ENCODE measurements around the gene INAFM2. TPM values are rescaled to one million over a fixed set of nuclear protein-coding genes. Genes with fewer than 3 reads are reported as not detected.

The INAFM2 gene
- polyA plus RNA-seq, 3 donors, result 5.1 to 19.6 (median 8.3) TPM

DNA sequence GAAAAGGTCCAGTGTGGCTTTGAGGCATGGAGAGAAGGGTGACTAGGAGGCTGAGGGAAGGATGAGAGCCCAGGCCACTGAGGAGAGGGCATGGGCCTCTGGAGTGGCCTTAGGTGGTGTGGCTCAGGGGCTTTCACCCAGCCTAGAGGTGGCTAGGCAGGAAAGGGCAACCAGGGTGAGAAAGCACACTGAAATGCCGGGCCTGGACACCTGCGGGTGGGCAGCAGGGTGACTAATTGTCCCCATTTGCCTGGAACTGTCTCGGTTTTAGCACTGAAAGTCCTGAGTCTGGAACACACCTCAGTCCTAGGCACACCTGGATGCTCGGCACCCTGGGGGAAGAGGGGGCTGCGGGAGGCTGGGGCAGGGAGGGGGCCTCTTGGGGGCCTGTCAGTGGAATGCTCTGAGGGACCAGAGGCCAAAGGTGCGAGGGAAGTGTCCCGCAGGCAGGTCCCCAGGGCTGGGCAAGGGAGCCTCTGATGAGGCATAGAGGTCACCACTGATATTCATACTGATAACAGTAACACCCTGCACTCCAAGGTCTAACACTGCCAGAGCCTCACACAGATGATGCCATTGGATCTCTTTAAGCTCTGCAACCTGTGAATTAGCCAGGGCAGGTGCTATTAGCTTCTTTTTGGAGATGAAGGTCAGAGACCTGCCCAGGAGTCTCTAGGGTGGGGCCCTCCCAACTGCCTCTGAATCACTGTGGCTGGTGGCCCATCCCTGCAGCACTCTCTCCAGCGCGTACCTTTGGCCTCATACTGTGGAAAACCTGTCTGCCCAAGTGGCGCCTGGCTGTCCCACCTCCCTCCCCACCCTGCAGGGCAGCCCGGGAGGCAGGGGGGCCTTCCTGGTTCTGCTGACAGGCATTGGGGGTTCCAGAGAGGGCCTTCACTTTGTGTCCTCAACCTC is 24.3 kb downstream of the INAFM2 start:
- TF ChIP-seq, protein P1, sequence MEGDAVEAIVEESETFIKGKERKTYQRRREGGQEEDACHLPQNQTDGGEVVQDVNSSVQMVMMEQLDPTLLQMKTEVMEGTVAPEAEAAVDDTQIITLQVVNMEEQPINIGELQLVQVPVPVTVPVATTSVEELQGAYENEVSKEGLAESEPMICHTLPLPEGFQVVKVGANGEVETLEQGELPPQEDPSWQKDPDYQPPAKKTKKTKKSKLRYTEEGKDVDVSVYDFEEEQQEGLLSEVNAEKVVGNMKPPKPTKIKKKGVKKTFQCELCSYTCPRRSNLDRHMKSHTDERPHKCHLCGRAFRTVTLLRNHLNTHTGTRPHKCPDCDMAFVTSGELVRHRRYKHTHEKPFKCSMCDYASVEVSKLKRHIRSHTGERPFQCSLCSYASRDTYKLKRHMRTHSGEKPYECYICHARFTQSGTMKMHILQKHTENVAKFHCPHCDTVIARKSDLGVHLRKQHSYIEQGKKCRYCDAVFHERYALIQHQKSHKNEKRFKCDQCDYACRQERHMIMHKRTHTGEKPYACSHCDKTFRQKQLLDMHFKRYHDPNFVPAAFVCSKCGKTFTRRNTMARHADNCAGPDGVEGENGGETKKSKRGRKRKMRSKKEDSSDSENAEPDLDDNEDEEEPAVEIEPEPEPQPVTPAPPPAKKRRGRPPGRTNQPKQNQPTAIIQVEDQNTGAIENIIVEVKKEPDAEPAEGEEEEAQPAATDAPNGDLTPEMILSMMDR (IDR thresholded peaks at IDR 0.05), result no peak
- no peaks in the 10 kb centered on the region for H3K36me3 Mint-ChIP-seq
- Histone ChIP-seq H3K4me2 (replicated peaks; ENCODE audit: extremely low read depth, low read length, poor library complexity, severe bottlenecking) (no peak overlapping the region), H3K9me3 (replicated peaks in 1 of 2; ENCODE audit: control insufficient read depth in 1 of 2, insufficient read depth in 1 of 2, low read length in 2 of 2) (no peaks in the 10 kb centered on the region), H2AFZ (ENCODE audit: insufficient read depth, low read depth, low read length, poor library complexity, severe bottlenecking) (no peak overlapping the region), H3K9ac (ENCODE audit: insufficient read depth, low read length, poor library complexity, severe bottlenecking) (no peak overlapping the region), H3K79me2 (ENCODE audit: insufficient read depth, low read length) (no peaks in the 10 kb centered on the region), H4K20me1 (ENCODE audit: insufficient read depth, low read length) (no peaks in the 10 kb centered on the region), H3K27me3 (ENCODE audit: control insufficient read depth in 2 of 2, insufficient read depth in 2 of 2, low read length in 2 of 2) (no peaks in the 10 kb centered on the region), H3K27ac (ENCODE audit: low read depth in 1 of 2, low read length in 2 of 2) (no peak overlapping the region), H3K36me3 (replicated peaks in 1 of 2; ENCODE audit: control insufficient read depth in 1 of 2, insufficient read depth in 2 of 2, low read length in 2 of 2) (no peaks in the 10 kb centered on the region), H3K4me3 (replicated peaks in 1 of 3; ENCODE audit: low read depth in 2 of 3, low read length in 3 of 3) (no peak overlapping the region), H3K4me1 (ENCODE audit: control insufficient read depth in 1 of 2, insufficient read depth in 2 of 2, low read length in 2 of 2) (peaks cover 12 to 22% of the 10 kb centered on the region in 2 donors)
- no peak overlapping the region for H3K27ac Mint-ChIP-seq
- peaks cover 0 to 5% (median 0%) of the 10 kb centered on the region in 7 donors for H3K9me3 Mint-ChIP-seq
- H3K27me3 Mint-ChIP-seq (ENCODE audit: low read depth in 3 of 3), result peaks cover 0 to 9% (median 7%) of the 10 kb centered on the region in 3 donors
- DNase-seq, result no peak
- H3K4me1 Mint-ChIP-seq, result peaks cover 14% of the 10 kb centered on the region
- intact Hi-C loops (cut with micrococcal nuclease), result no loop called here
- WGBS (ENCODE audit: insufficient coverage), result 85% methylated on average over 5 of the region's 11 CpGs
- H3K4me3 Mint-ChIP-seq, result no peak overlapping the region

DNA sequence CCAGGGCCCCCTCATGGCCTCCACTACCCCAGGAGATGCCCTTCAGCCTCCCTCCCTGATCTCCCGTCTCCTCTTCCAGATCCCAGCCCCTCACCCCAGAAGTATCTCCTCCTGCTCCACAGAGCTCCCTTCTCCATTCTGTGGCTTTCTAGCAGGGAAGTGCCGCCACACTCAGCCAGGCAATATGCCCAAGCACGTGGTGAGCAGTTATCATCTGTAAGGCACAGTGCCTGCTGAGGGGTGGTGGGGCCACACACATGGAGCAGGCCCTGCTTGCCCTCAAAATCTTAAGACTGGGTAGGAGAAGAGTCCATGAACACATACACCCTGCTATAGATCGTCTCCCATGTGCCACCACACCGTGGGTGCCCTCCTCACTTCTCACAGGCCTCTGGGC is 25.0 kb downstream of the INAFM2 start:
- Mint-ChIP-seq H3K4me3 (no peak overlapping the region), H3K9me3 (peaks cover 0 to 5% (median 0%) of the 10 kb centered on the region in 7 donors), H3K36me3 (no peaks in the 10 kb centered on the region), H3K27ac (no peak overlapping the region), H3K4me1 (peaks cover 10% of the 10 kb centered on the region), H3K27me3 (ENCODE audit: low read depth in 3 of 3) (peaks cover 0 to 9% (median 5%) of the 10 kb centered on the region in 3 donors)
- Histone ChIP-seq H3K9me3 (replicated peaks in 1 of 2; ENCODE audit: control insufficient read depth in 1 of 2, insufficient read depth in 1 of 2, low read length in 2 of 2) (no peaks in the 10 kb centered on the region), H2AFZ (ENCODE audit: insufficient read depth, low read depth, low read length, poor library complexity, severe bottlenecking) (no peak overlapping the region), H3K27ac (ENCODE audit: low read depth in 1 of 2, low read length in 2 of 2) (no peak overlapping the region), H3K4me2 (replicated peaks; ENCODE audit: extremely low read depth, low read length, poor library complexity, severe bottlenecking) (no peak overlapping the region), H3K4me3 (replicated peaks in 1 of 3; ENCODE audit: low read depth in 2 of 3, low read length in 3 of 3) (no peak overlapping the region), H3K27me3 (ENCODE audit: control insufficient read depth in 2 of 2, insufficient read depth in 2 of 2, low read length in 2 of 2) (no peaks in the 10 kb centered on the region), H3K4me1 (ENCODE audit: control insufficient read depth in 1 of 2, insufficient read depth in 2 of 2, low read length in 2 of 2) (peaks cover 6 to 16% of the 10 kb centered on the region in 2 donors), H3K79me2 (ENCODE audit: insufficient read depth, low read length) (no peaks in the 10 kb centered on the region), H3K36me3 (replicated peaks in 1 of 2; ENCODE audit: control insufficient read depth in 1 of 2, insufficient read depth in 2 of 2, low read length in 2 of 2) (no peaks in the 10 kb centered on the region), H3K9ac (ENCODE audit: insufficient read depth, low read length, poor library complexity, severe bottlenecking) (no peak overlapping the region), H4K20me1 (ENCODE audit: insufficient read depth, low read length) (no peaks in the 10 kb centered on the region)
- intact Hi-C loops (cut with micrococcal nuclease), result no loop called here
- TF ChIP-seq, protein P1 (IDR thresholded peaks at IDR 0.05), result no peak
- no peak for DNase-seq
- WGBS (ENCODE audit: insufficient coverage), result 75% methylated on average over 4 of the region's 5 CpGs

All from CD14-positive monocyte (primary cell).